Transverse colon (tissue), 4 donors: ENCODE results near the gene AHNAK2. TPM values are rescaled to one million over a fixed set of nuclear protein-coding genes. Genes with fewer than 3 reads are reported as not detected.

Source experiments
- DNase-seq: peaks from one replicate; pipeline ENCODE4 v3.0.0-alpha.2; 2019
- H3K27ac ChIP-seq, 4 donors: fragments of 200-600 bp; sonication (generic); 2 replicates each; pipeline ENCODE4 v1.5.1; 2016 to 2018; ENCODE audit warnings: inconsistent platforms in 4 of 4
- H3K27me3 ChIP-seq: fragments of 200-600 bp; sonication (generic); 2 replicates; pipeline ENCODE4 v1.5.1; 2017; ENCODE audit warnings: inconsistent platforms
- H3K36me3 ChIP-seq, 4 donors: fragments of 200-600 bp; sonication (generic); 2 replicates each; pipeline ENCODE4 v1.5.1; 2017 to 2019; ENCODE audit warnings: inconsistent platforms in 4 of 4
- H3K4me1 ChIP-seq, 4 donors: fragments of 200-600 bp; sonication (generic); 2 replicates each; pipeline ENCODE4 v1.5.1; 2017 to 2020; ENCODE audit warnings: inconsistent platforms in 4 of 4
- H3K4me3 ChIP-seq, 4 donors: fragments of 200-600 bp; sonication (generic); 1 replicate in 1 of 4; 2 replicates in 3 of 4; pipeline versions ENCODE4 v1.5.1 to v1.6.1; 2017 to 2019; ENCODE audit warnings: inconsistent platforms in 4 of 4
- H3K9me3 ChIP-seq, 2 donors: fragments of 200-600 bp; sonication (generic); 2 replicates each; pipeline ENCODE4 v1.5.1; 2017 to 2019; ENCODE audit warnings: inconsistent platforms in 2 of 2
- CTCF ChIP-seq, 5 experiments: fragments of 200-600 bp in 3 of 5; fragments of 450-650 bp in 2 of 5; sonication (generic) in 3 of 5; IDR thresholded peaks; 1 replicate in 2 of 5; 2 replicates in 3 of 5; pipeline ENCODE4 v1.5.1; 2016 to 2017; ENCODE audit warnings: antibody characterized with exemption in 5 of 5, inconsistent platforms in 3 of 5, mild to moderate bottlenecking in 2 of 5, moderate library complexity in 1 of 5
- EP300 ChIP-seq: sonication (generic); formaldehyde crosslinking; IDR thresholded peaks from one replicate; pipeline ENCODE4 v1.6.1; 2017; ENCODE audit warnings: antibody characterized with exemption, low read depth
- POLR2A ChIP-seq: fragments of 450-650 bp; IDR thresholded peaks from one replicate; pipeline ENCODE4 v1.6.1; 2016; ENCODE audit warnings: antibody characterized with exemption, mild to moderate bottlenecking, moderate library complexity
- POLR2AphosphoS5 ChIP-seq, 3 donors: sonication (generic); formaldehyde crosslinking; IDR thresholded peaks; one replicate each; pipeline ENCODE4 v1.6.1; 2016; ENCODE audit warnings: antibody characterized with exemption in 3 of 3
- WGBS, 2 donors: methylation state at CpG; one replicate each; pipeline ENCODE4 v1.1.5; 2018; ENCODE audit warnings: low coverage in 1 of 2; 5-methylcytosine and 5-hydroxymethylcytosine counted together
- in situ Hi-C, 4 donors: fragments of 200-750 bp; cut with MboI; loops; one replicate each; pipeline versions ENCODE4 v1.15.0 to v1.15.1; 2017; ENCODE audit warnings: low sequenced_read_pairs in 3 of 4, low pct_ligation_motif_present in 1 of 4, low pct_unique_long_range_greater_than_20kb in 1 of 4
- intact Hi-C: fragments of 100-400 bp; cut with DNase I; formaldehyde crosslinking; loops from one replicate; pipeline ENCODE4 v1.15.1; 2023; ENCODE audit warnings: low total_unique reads
- total RNA-seq, 4 donors: library from RNA; depleted of rRNA; stranded (reverse); fragments of >200 nt; gene quantifications; one replicate each; pipeline ENCODE4 v1.1.0, GENCODE V29; 2016

The AHNAK2 gene
- total RNA-seq, 4 donors from 2014 or later = 19.4 to 75.2 (median 28.5) TPM

GRCh38 chr14:104935955-104936354, 42.2 kb downstream of the AHNAK2 start:
- Histone ChIP-seq H3K4me3 (no peak overlapping the region), H3K36me3 (no peaks in the 10 kb centered on the region), H3K27me3 (peaks cover 59% of the 10 kb centered on the region), H3K27ac (no peak overlapping the region), H3K9me3 (no peaks in the 10 kb centered on the region), H3K4me1 (peaks cover 0 to 13% (median 7%) of the 10 kb centered on the region in 4 donors)
- TF ChIP-seq POLR2AphosphoS5 (IDR thresholded peaks at IDR 0.05) (no peak), CTCF (IDR thresholded peaks at IDR 0.05) (no peak), POLR2A (no peak), EP300 (no peak)
- DNase-seq = no peak
- intact Hi-C loops (no loop called here), in situ Hi-C loops (no loop called here)
- 33% methylated on average over 2 of the region's 2 CpGs; no CpG with 5 or more reads in 1 of the 2 donors for WGBS, 2 donors

- no peak overlapping the region for H3K4me3 ChIP-seq
- TF ChIP-seq CTCF (IDR thresholded peaks at IDR 0.05) (no peak), POLR2A (no peak), POLR2AphosphoS5 (IDR thresholded peaks at IDR 0.05) (no peak), EP300 (no peak)
- in situ Hi-C loops (no loop called here), intact Hi-C loops (no loop called here)
- peaks cover 0 to 13% (median 7%) of the 10 kb centered on the region in 4 donors for H3K4me1 ChIP-seq
- H3K27ac ChIP-seq = no peak overlapping the region
- 68% methylated on average over 3 of the region's 3 CpGs; no CpG with 5 or more reads in 1 of the 2 donors for WGBS, 2 donors
- H3K9me3 ChIP-seq = no peaks in the 10 kb centered on the region
- no peaks in the 10 kb centered on the region for H3K36me3 ChIP-seq
- no peak for DNase-seq
- H3K27me3 ChIP-seq = peaks cover 61% of the 10 kb centered on the region
Measured at GRCh38 chr14:104935026-104935650, 43.0 kb downstream of the AHNAK2 start.

- intact Hi-C loops (no loop called here), in situ Hi-C loops (no loop called here)
- no peak for DNase-seq
- 41 to 75% methylated on average over 4 to 9 of the region's 42 CpGs for WGBS, 2 donors
- TF ChIP-seq EP300 = no peak
- no peak for TF ChIP-seq POLR2A
- no peak for TF ChIP-seq POLR2AphosphoS5 (IDR thresholded peaks at IDR 0.05)
- TF ChIP-seq CTCF (IDR thresholded peaks at IDR 0.05) = no peak
- H3K27me3 ChIP-seq = peaks cover 57% of the 10 kb centered on the region
- H3K36me3 ChIP-seq = no peaks in the 10 kb centered on the region
- H3K9me3 ChIP-seq = no peaks in the 10 kb centered on the region
- H3K27ac ChIP-seq = peak overlapping the region in 2 of 4 donors; percentile 39 to 48
- peaks cover 0 to 13% (median 7%) of the 10 kb centered on the region in 4 donors for H3K4me1 ChIP-seq
- H3K4me3 ChIP-seq = peak overlapping the region in 3 of 4 donors; percentile 27 to 56 (median 49)
Measured at GRCh38 chr14:104933746-104934733, 44.1 kb downstream of the AHNAK2 start.
